ENCODE results near the gene FMNL2. TPM values are rescaled to one million over a fixed set of nuclear protein-coding genes. Genes with fewer than 3 reads are reported as not detected.
"Not testable (repeated sequence)": the region's sequence is repeated elsewhere in the genome, so short reads cannot be mapped to it uniquely, and the experiment has no call there.

FMNL2 gene
- total RNA-seq, 4 donors from 2014 or later = 5.8 to 19.8 (median 16.9) TPM

GRCh38 chr2:152384992-152385391 lies 50.0 kb downstream of the FMNL2 start:
- 82 to 90% methylated on average over 3 of the region's 3 CpGs for WGBS, 2 donors
- Histone ChIP-seq H3K9me3 (no peaks in the 10 kb centered on the region), H3K27me3 (no peaks in the 10 kb centered on the region), H3K4me3 (no peak overlapping the region), H3K27ac (no peak overlapping the region), H3K36me3 (no peaks in the 10 kb centered on the region), H3K4me1 (peaks cover 0 to 16% (median 4%) of the 10 kb centered on the region in 3 donors)
- no peak for DNase-seq
- intact Hi-C loops (cut with DNase I) = no loop called here
- no peak for TF ChIP-seq POLR2A (IDR thresholded peaks at IDR 0.05)
- TF ChIP-seq CTCF (IDR thresholded peaks at IDR 0.05) = no peak

GRCh38 chr2:152385650-152386049 lies 50.7 kb downstream of the FMNL2 start:
- Histone ChIP-seq H3K4me3 (no peak overlapping the region), H3K27me3 (no peaks in the 10 kb centered on the region), H3K9me3 (no peaks in the 10 kb centered on the region), H3K36me3 (no peaks in the 10 kb centered on the region), H3K4me1 (peaks cover 0 to 11% (median 2%) of the 10 kb centered on the region in 3 donors), H3K27ac (no peak overlapping the region)
- DNase-seq = no peak
- intact Hi-C loops (cut with DNase I) = no loop called here
- no peak for TF ChIP-seq POLR2A (IDR thresholded peaks at IDR 0.05)
- TF ChIP-seq CTCF (IDR thresholded peaks at IDR 0.05) = no peak

GRCh38 chr2:152386266-152386665 lies 51.3 kb downstream of the FMNL2 start:
- H3K27ac ChIP-seq = no peak overlapping the region
- DNase-seq = no peak
- no peaks in the 10 kb centered on the region for H3K36me3 ChIP-seq
- no peaks in the 10 kb centered on the region for H3K27me3 ChIP-seq
- 91 to 100% methylated on average over 1 of the region's 1 CpG for WGBS, 2 donors
- H3K9me3 ChIP-seq = no peaks in the 10 kb centered on the region
- H3K4me1 ChIP-seq = peaks cover 0 to 12% (median 0%) of the 10 kb centered on the region in 3 donors
- TF ChIP-seq POLR2A (IDR thresholded peaks at IDR 0.05) = no peak
- TF ChIP-seq CTCF (IDR thresholded peaks at IDR 0.05) = no peak
- H3K4me3 ChIP-seq = no peak overlapping the region
- intact Hi-C loops (cut with DNase I) = no loop called here

GRCh38 chr2:152387041-152387440 lies 52.1 kb downstream of the FMNL2 start:
- no peak for TF ChIP-seq POLR2A (IDR thresholded peaks at IDR 0.05)
- TF ChIP-seq CTCF (IDR thresholded peaks at IDR 0.05) = no peak
- Histone ChIP-seq H3K9me3 (no peaks in the 10 kb centered on the region), H3K4me3 (no peak overlapping the region), H3K27ac (no peak overlapping the region), H3K4me1 (peaks cover 0 to 10% (median 0%) of the 10 kb centered on the region in 3 donors), H3K27me3 (no peaks in the 10 kb centered on the region), H3K36me3 (no peaks in the 10 kb centered on the region)
- no peak for DNase-seq
- WGBS, 2 donors = 88 to 91% methylated on average over 1 of the region's 1 CpG
- intact Hi-C loops (cut with DNase I) = no loop called here

- H3K27me3 ChIP-seq; DNase-seq; H3K4me1 ChIP-seq; intact Hi-C loops (cut with DNase I); H3K27ac ChIP-seq; H3K36me3 ChIP-seq; H3K9me3 ChIP-seq; H3K4me3 ChIP-seq: not testable (repeated sequence)
- 89 to 93% methylated on average over 9 of the region's 9 CpGs for WGBS, 2 donors
Observed at GRCh38 chr2:152388269-152388668, 53.3 kb downstream of the FMNL2 start.

- Histone ChIP-seq H3K27me3 (no peaks in the 10 kb centered on the region), H3K4me3 (no peak overlapping the region), H3K9me3 (no peaks in the 10 kb centered on the region), H3K36me3 (no peaks in the 10 kb centered on the region), H3K4me1 (peaks cover 0 to 10% (median 0%) of the 10 kb centered on the region in 3 donors), H3K27ac (no peak overlapping the region)
- DNase-seq = no peak
- 97% methylated on average over 17 of the region's 19 CpGs for WGBS, 2 donors
- TF ChIP-seq CTCF (IDR thresholded peaks at IDR 0.05) (no peak), POLR2A (IDR thresholded peaks at IDR 0.05) (no peak)
- intact Hi-C loops (cut with DNase I) = no loop called here
Observed at GRCh38 chr2:152389483-152389882, 54.5 kb downstream of the FMNL2 start.

Measured in esophagus squamous epithelium (tissue), 5 donors.